Gastroesophageal sphincter (tissue), 3 donors: ENCODE data around the gene KCNH4.

ENCODE experiments used
- CTCF ChIP-seq, 4 experiments: fragments of 200-600 bp in 2 of 4; fragments of 450-650 bp in 2 of 4; sonication (generic) in 1 of 4; IDR thresholded peaks; one replicate each; pipeline ENCODE4 v1.5.1; 2017 to 2019; ENCODE audit warnings: antibody characterized with exemption in 4 of 4, mild to moderate bottlenecking in 2 of 4, moderate library complexity in 2 of 4
- POLR2A ChIP-seq, 2 donors: fragments of 450-650 bp; IDR thresholded peaks; one replicate each; pipeline ENCODE4 v1.6.1; 2017; ENCODE audit warnings: antibody characterized with exemption in 2 of 2, mild to moderate bottlenecking in 2 of 2, moderate library complexity in 1 of 2

GRCh38 chr17:42169351-42169750 is 11.6 kb downstream of the KCNH4 start:
- TF ChIP-seq CTCF (IDR thresholded peaks at IDR 0.05): no peak
- no peak for TF ChIP-seq POLR2A (IDR thresholded peaks at IDR 0.05)
